ENCODE results near the gene SP110. TPM values are rescaled to one million over a fixed set of nuclear protein-coding genes. Genes with fewer than 3 reads are reported as not detected.
A peak's percentile ranks its signal among the peaks of the same experiment; 100 is the strongest.

The SP110 gene
- total RNA-seq, 2 donors from 2014 or later, result 118 to 128 TPM

GRCh38 chr2:230178546-230179485 is 41.0 kb downstream of the SP110 start:
- DNase-seq (no peak), ATAC-seq (replicated peaks in 1 of 2) (no peak)
- Mint-ChIP-seq H3K4me1 (ENCODE audit: low read depth) (no peaks in the 10 kb centered on the region), H3K4me3 (no peak overlapping the region), H3K9me3 (no peaks in the 10 kb centered on the region), H3K36me3 (ENCODE audit: insufficient read depth in 2 of 2) (peaks cover 13 to 53% of the 10 kb centered on the region in 2 donors), H3K27me3 (ENCODE audit: low read depth) (no peaks in the 10 kb centered on the region), H3K27ac (no peak overlapping the region)

DNA sequence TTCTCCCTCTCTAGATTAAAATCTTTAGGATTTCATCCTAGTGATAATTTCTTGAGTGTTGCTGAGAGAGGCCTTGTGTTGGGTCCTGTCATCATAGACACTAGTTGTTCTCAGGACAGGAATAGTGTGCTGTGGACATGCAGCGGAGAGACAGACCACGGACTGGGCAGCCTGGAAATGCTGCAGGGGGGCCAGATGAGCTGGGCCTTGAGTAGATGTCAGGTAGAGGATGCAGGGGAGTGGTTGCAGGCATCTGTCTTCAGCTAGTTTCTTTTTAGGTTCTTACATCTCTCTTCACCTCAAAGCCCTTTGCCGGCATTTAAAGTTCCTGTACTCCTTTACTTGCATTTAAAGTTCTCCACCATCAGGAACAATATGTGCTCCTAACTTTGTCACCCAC is 42.8 kb downstream of the SP110 start:
- Mint-ChIP-seq H3K27ac (no peak overlapping the region), H3K27me3 (ENCODE audit: low read depth) (no peaks in the 10 kb centered on the region), H3K4me3 (no peak overlapping the region), H3K9me3 (no peaks in the 10 kb centered on the region), H3K4me1 (ENCODE audit: low read depth) (no peaks in the 10 kb centered on the region), H3K36me3 (ENCODE audit: insufficient read depth in 2 of 2) (peaks cover 10 to 41% of the 10 kb centered on the region in 2 donors)
- no peak for DNase-seq
- ATAC-seq (replicated peaks in 1 of 2), result no peak

- Mint-ChIP-seq H3K9me3 (no peaks in the 10 kb centered on the region), H3K4me1 (ENCODE audit: low read depth) (peaks cover 15% of the 10 kb centered on the region), H3K27me3 (ENCODE audit: low read depth) (no peaks in the 10 kb centered on the region), H3K36me3 (ENCODE audit: insufficient read depth in 2 of 2) (peaks cover 2 to 35% of the 10 kb centered on the region in 2 donors), H3K27ac (peak overlapping the region; percentile 48), H3K4me3 (no peak overlapping the region)
- no peak for ATAC-seq (replicated peaks in 1 of 2)
- no peak for DNase-seq
Measured at GRCh38 chr2:230174466-230174865, 45.3 kb downstream of the SP110 start.

DNA sequence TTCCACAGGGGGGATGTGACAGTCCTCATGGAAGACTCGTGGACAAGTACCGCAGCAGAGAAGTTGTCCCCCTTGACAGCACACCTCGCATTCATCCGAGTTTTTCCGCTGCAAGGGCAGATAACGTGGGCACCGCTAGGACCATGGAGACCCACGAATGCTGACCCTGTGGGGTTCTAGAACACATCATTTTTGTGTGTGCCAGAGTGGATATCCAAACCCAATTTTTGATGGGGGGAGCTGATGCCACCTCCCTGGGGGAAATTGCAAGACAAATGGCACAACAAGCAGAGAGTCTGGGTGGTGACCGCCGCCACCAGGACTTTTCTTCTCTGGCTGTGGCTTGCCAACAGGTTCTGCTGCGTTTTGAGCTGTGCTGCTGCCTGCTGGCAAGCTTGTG is 46.9 kb downstream of the SP110 start:
- DNase-seq (no peak), ATAC-seq (replicated peaks in 1 of 2) (no peak)
- Mint-ChIP-seq H3K4me3 (no peak overlapping the region), H3K27me3 (ENCODE audit: low read depth) (no peaks in the 10 kb centered on the region), H3K27ac (no peak overlapping the region), H3K36me3 (ENCODE audit: insufficient read depth in 2 of 2) (peaks cover 0 to 31% of the 10 kb centered on the region in 2 donors), H3K4me1 (ENCODE audit: low read depth) (peaks cover 15% of the 10 kb centered on the region), H3K9me3 (no peaks in the 10 kb centered on the region)

DNA sequence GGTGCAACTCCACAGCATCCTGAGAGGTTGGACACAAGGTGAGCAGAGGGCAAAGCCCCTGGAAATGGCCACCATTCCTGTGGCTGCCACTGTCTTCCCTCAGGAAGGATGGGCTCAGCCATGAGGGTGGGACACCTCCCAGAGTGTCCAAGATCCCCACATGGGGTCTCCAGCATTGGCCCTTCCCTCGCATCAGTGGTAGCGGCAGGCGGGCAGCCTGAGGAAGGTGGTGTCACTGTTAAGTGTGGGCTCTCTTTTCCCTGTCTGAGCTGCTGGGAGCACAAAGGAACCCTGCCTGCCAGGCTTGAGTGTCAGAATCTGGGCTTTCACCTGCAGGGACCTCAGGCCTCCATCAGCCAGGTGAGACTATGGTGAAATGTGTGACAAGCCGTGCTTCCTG is 47.6 kb downstream of the SP110 start:
- no peak for DNase-seq
- no peak for ATAC-seq (replicated peaks in 1 of 2)
- H3K27ac Mint-ChIP-seq, result no peak overlapping the region
- H3K27me3 Mint-ChIP-seq (ENCODE audit: low read depth), result no peaks in the 10 kb centered on the region
- no peak overlapping the region for H3K4me3 Mint-ChIP-seq
- H3K9me3 Mint-ChIP-seq, result no peaks in the 10 kb centered on the region
- peaks cover 2 to 30% of the 10 kb centered on the region in 2 donors for H3K36me3 Mint-ChIP-seq (ENCODE audit: insufficient read depth in 2 of 2)
- peaks cover 15% of the 10 kb centered on the region for H3K4me1 Mint-ChIP-seq (ENCODE audit: low read depth)

DNA sequence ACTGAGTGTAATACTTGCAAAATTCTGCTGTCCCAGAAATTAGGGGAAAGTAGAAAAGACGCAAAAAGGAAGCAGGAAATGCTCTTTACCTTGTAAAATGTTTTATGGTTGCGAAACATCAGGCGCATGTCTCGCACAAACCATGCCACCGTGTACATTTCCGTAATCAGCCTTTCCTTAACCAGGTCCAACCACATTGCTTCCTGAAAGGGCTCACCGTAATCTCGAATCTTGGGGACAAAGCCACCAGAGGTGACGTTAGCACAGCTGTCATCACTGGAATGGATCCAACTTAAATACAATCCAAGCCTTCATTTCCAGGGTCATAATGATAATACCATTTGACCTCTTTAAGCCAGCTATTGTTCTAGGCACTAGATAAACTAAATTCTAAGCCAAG is 49.3 kb downstream of the SP110 start:
- H3K4me3 Mint-ChIP-seq, result no peak overlapping the region
- ATAC-seq (replicated peaks in 1 of 2) (peak in 1 of 2 donors; percentile 30), DNase-seq (no peak)
- H3K4me1 Mint-ChIP-seq (ENCODE audit: low read depth), result peaks cover 15% of the 10 kb centered on the region
- H3K27me3 Mint-ChIP-seq (ENCODE audit: low read depth), result no peaks in the 10 kb centered on the region
- H3K36me3 Mint-ChIP-seq (ENCODE audit: insufficient read depth in 2 of 2), result peaks cover 4 to 25% of the 10 kb centered on the region in 2 donors
- H3K27ac Mint-ChIP-seq, result no peak overlapping the region
- no peaks in the 10 kb centered on the region for H3K9me3 Mint-ChIP-seq

DNA sequence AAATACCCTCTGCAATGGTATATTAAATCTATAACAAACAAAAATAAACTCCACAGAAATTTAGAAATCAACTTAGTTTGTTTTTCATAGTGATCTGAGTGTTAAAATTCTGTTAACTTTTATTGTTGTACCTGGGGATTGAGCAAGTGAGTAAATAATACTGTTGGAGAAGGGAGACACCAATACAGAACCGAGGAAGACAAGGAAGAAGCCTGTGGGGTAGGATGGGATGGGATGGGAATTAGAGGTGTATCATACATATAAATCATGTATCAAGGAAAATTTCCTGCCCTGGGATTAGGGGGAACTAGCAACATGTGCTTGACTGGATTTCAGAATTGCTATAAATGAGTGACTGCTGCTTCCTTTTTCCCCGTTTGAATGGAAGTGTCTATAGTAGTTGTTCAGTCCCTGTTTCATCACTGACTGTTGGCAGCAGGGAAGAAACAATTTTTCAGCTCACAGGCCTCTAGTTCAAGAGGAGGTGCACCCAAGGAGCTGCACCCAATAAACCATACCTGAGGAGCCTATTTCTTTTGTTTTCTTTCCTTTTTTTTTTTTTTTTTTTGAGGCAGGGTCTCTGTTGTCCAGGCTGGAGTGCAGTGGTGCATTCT is 53.1 kb downstream of the SP110 start:
- no peak for DNase-seq
- Mint-ChIP-seq H3K4me1 (ENCODE audit: low read depth) (peaks cover 17% of the 10 kb centered on the region), H3K4me3 (no peak overlapping the region), H3K27ac (no peak overlapping the region), H3K27me3 (ENCODE audit: low read depth) (no peaks in the 10 kb centered on the region), H3K36me3 (ENCODE audit: insufficient read depth in 2 of 2) (peaks cover 5 to 24% of the 10 kb centered on the region in 2 donors), H3K9me3 (no peaks in the 10 kb centered on the region)
- no peak for ATAC-seq (replicated peaks in 1 of 2)

- Mint-ChIP-seq H3K4me1 (ENCODE audit: low read depth) (peaks cover 23% of the 10 kb centered on the region), H3K27ac (no peak overlapping the region), H3K9me3 (no peaks in the 10 kb centered on the region), H3K4me3 (no peak overlapping the region), H3K36me3 (ENCODE audit: insufficient read depth in 2 of 2) (peaks cover 5 to 15% of the 10 kb centered on the region in 2 donors), H3K27me3 (ENCODE audit: low read depth) (no peaks in the 10 kb centered on the region)
- no peak for DNase-seq
- no peak for ATAC-seq (replicated peaks in 1 of 2)
Measured at GRCh38 chr2:230164139-230164538, 55.6 kb downstream of the SP110 start.

DNA sequence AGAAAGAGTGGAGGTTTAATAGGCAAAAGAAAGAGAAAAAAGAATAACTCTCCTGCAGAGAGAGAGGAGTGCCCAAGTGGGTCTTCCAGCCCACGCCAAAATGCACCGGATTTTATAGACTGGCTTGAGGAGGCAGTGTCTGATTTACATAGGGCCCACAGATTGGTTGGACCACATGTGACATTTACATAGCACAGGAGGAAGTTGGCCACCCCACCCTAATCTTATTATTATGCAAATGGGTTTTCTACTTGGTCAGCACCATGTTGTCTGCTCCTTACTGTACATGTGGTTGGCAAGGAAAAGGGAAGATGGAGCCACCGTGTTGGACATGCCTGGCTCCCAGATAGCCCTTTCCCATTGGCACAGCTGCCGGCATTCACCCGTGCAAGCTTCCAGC is 56.8 kb downstream of the SP110 start:
- Mint-ChIP-seq H3K4me3 (no peak overlapping the region), H3K27ac (no peak overlapping the region), H3K9me3 (no peaks in the 10 kb centered on the region), H3K36me3 (ENCODE audit: insufficient read depth in 2 of 2) (peaks cover 5 to 12% of the 10 kb centered on the region in 2 donors), H3K4me1 (ENCODE audit: low read depth) (peaks cover 27% of the 10 kb centered on the region), H3K27me3 (ENCODE audit: low read depth) (no peaks in the 10 kb centered on the region)
- no peak for ATAC-seq (replicated peaks in 1 of 2)
- no peak for DNase-seq

DNA sequence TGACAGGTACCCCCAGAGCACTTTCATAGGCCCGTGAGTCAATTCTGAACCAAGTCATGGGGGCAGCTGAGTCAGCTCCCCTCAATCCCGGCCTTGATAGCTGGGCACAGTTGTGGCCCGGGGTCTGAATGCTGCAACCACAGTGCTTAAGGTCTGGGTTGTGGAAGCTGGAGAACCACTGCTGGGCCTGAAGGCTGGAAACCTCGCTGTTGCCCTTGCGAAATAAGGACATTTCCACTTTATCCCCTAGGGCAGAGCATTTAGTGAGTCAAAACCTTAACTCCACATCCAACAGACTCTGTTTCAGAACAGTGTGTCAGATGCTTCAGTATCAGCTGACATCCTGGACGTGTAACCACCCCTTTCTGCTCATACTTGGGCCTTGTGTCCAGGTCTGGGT is 58.6 kb downstream of the SP110 start:
- no peaks in the 10 kb centered on the region for H3K27me3 Mint-ChIP-seq (ENCODE audit: low read depth)
- no peak overlapping the region for H3K4me3 Mint-ChIP-seq
- peaks cover 32% of the 10 kb centered on the region for H3K4me1 Mint-ChIP-seq (ENCODE audit: low read depth)
- peaks cover 1 to 4% of the 10 kb centered on the region in 2 donors for H3K36me3 Mint-ChIP-seq (ENCODE audit: insufficient read depth in 2 of 2)
- no peak overlapping the region for H3K27ac Mint-ChIP-seq
- no peaks in the 10 kb centered on the region for H3K9me3 Mint-ChIP-seq
- ATAC-seq (replicated peaks in 1 of 2) (peak; percentile 71 to 79), DNase-seq (peak; percentile 33 to 51)

GRCh38 chr2:230160112-230160660 is 59.6 kb downstream of the SP110 start:
- H3K36me3 Mint-ChIP-seq (ENCODE audit: insufficient read depth in 2 of 2), result peaks cover 1 to 4% of the 10 kb centered on the region in 2 donors
- H3K27ac Mint-ChIP-seq, result no peak overlapping the region
- no peaks in the 10 kb centered on the region for H3K27me3 Mint-ChIP-seq (ENCODE audit: low read depth)
- H3K4me1 Mint-ChIP-seq (ENCODE audit: low read depth), result peaks cover 40% of the 10 kb centered on the region
- peak overlapping the region in 1 of 2 donors; percentile 25 for H3K4me3 Mint-ChIP-seq
- no peaks in the 10 kb centered on the region for H3K9me3 Mint-ChIP-seq
- ATAC-seq (replicated peaks in 1 of 2) (peak; percentile 16 to 18), DNase-seq (peak; percentile 41 to 64)

- H3K9me3 Mint-ChIP-seq, result no peaks in the 10 kb centered on the region
- no peaks in the 10 kb centered on the region for H3K36me3 Mint-ChIP-seq (ENCODE audit: insufficient read depth in 2 of 2)
- ATAC-seq (replicated peaks in 1 of 2) (peak in 1 of 2 donors; percentile 24), DNase-seq (peak in 1 of 2 donors; percentile 17)
- no peak overlapping the region for H3K27ac Mint-ChIP-seq
- no peaks in the 10 kb centered on the region for H3K27me3 Mint-ChIP-seq (ENCODE audit: low read depth)
- peaks cover 51% of the 10 kb centered on the region for H3K4me1 Mint-ChIP-seq (ENCODE audit: low read depth)
- H3K4me3 Mint-ChIP-seq, result no peak overlapping the region
Measured at GRCh38 chr2:230158468-230158867, 61.3 kb downstream of the SP110 start.
